Liver (tissue), 9 donors: ENCODE measurements around the gene ZFP69B. TPM values are rescaled to one million over a fixed set of nuclear protein-coding genes. Genes with fewer than 3 reads are reported as not detected.

ENCODE experiments used
- DNase-seq: peaks from one replicate; pipeline ENCODE4 v3.0.0-alpha.2; 2017; ENCODE audit warnings: low spot score
- H3K27ac ChIP-seq, 2 donors: one replicate each; pipeline ENCODE4 v1.7.0; 2013; ENCODE audit warnings: inconsistent platforms in 2 of 2, low read length in 2 of 2, control low read depth in 1 of 2, low read depth in 1 of 2, mild to moderate bottlenecking in 1 of 2
- H3K27me3 ChIP-seq, 4 donors: one replicate each; pipeline versions ENCODE4 v1.6.1 to v1.7.0; 2013; ENCODE audit warnings: low read length in 3 of 4, inconsistent platforms in 1 of 4, mild to moderate bottlenecking in 1 of 4, moderate library complexity in 1 of 4; ENCODE audit not compliant: control insufficient read depth in 4 of 4, insufficient read depth in 4 of 4
- H3K36me3 ChIP-seq, 4 donors: one replicate each; pipeline versions ENCODE4 v1.6.1 to v1.7.0; 2013; ENCODE audit warnings: low read length in 3 of 4, mild to moderate bottlenecking in 3 of 4, low read depth in 1 of 4, moderate library complexity in 1 of 4; ENCODE audit not compliant: control insufficient read depth in 4 of 4, insufficient read depth in 3 of 4
- H3K4me1 ChIP-seq, 4 donors: one replicate each; pipeline versions ENCODE4 v1.6.1 to v1.7.0; 2013; ENCODE audit warnings: low read length in 3 of 4, mild to moderate bottlenecking in 3 of 4, moderate library complexity in 1 of 4; ENCODE audit not compliant: control insufficient read depth in 4 of 4, insufficient read depth in 4 of 4
- H3K4me3 ChIP-seq, 3 donors: one replicate each; pipeline versions ENCODE4 v1.6.1 to v1.7.0; 2013; ENCODE audit warnings: low read length in 3 of 3, control low read depth in 1 of 3, low read depth in 1 of 3, mild to moderate bottlenecking in 1 of 3
- H3K9ac ChIP-seq, 2 donors: one replicate each; pipeline ENCODE4 v1.7.0; 2013; ENCODE audit warnings: low read length in 2 of 2, mild to moderate bottlenecking in 2 of 2, moderate library complexity in 2 of 2, control low read depth in 1 of 2, low read depth in 1 of 2
- H3K9me3 ChIP-seq, 4 donors: one replicate each; pipeline versions ENCODE4 v1.6.1 to v1.7.0; 2013; ENCODE audit warnings: low read length in 3 of 4; ENCODE audit not compliant: control insufficient read depth in 4 of 4
- EGR1 ChIP-seq, 2 donors: IDR thresholded peaks; 2 replicates each; pipeline ENCODE4 v1.6.1; 2016 to 2018; ENCODE audit warnings: antibody characterized with exemption in 2 of 2, low read depth in 2 of 2
- REST ChIP-seq: IDR thresholded peaks from 2 replicates; pipeline ENCODE4 v1.6.1; 2016; ENCODE audit warnings: antibody characterized with exemption, mild to moderate bottlenecking
- YY1 ChIP-seq: IDR thresholded peaks from 2 replicates; pipeline ENCODE4 v1.6.1; 2016; ENCODE audit warnings: antibody characterized with exemption, mild to moderate bottlenecking
- WGBS: extraction: QIAGEN DNeasy Blood & Tissue Kit; methylation state at CpG from one replicate; pipeline ENCODE4 v1.1.7; 2013; 5-methylcytosine and 5-hydroxymethylcytosine counted together
- polyA plus RNA-seq, 2 donors: library from polyadenylated mRNA; stranded (reverse) in 1 of 2; unstranded in 1 of 2; fragments of 200-250 nt in 1 of 2; fragments of >200 nt in 1 of 2; fragmentation: Nextera tagmentation in 1 of 2; extraction: Ambion mirVana in 1 of 2; gene quantifications; one replicate each; pipeline versions ENCODE4 v1.2.1 to v1.2.3, GENCODE V29; 2013 to 2015
- total RNA-seq, 2 donors: library from RNA; depleted of rRNA; stranded (reverse); fragments of >200 nt; gene quantifications; one replicate each; pipeline ENCODE4 v1.2.3, GENCODE V29; 2014
- TF ChIP-seq, protein P1 (sequence below): IDR thresholded peaks from 2 replicates; pipeline ENCODE4 v1.6.1; 2016; ENCODE audit warnings: antibody characterized with exemption
- donor health status: healthy.
- donor health status: healthy.
- donor health status: healthy.
- donor health status: healthy.
- donor health status: healthy.

Gene ZFP69B
- under 1 TPM; 0.79 to 0.92 TPM for total RNA-seq
- polyA plus RNA-seq: under 1 TPM; 0.19 to 0.45 TPM

- peaks cover 0 to 15% (median 7%) of the 10 kb centered on the region in 4 donors for H3K4me1 ChIP-seq
- TF ChIP-seq EGR1 (IDR thresholded peaks at IDR 0.05; ENCODE audit: low read depth in 2 of 2): peak; percentile 70 to 92
- peak; percentile 56 for TF ChIP-seq YY1
- TF ChIP-seq REST: no peak
- H3K27ac ChIP-seq: peak within 1 kb of the TSS; percentile 40 to 75
- peak within 1 kb of the TSS; percentile 9 to 60 for H3K9ac ChIP-seq
- H3K36me3 ChIP-seq: no peaks in the 10 kb centered on the region
- under 1% methylated on average over 64 of the region's 64 CpGs for WGBS
- peak; percentile 90 for DNase-seq
- H3K9me3 ChIP-seq: peaks cover 2 to 15% (median 6%) of the 10 kb centered on the region in 4 donors
- H3K4me3 ChIP-seq: peak within 1 kb of the TSS; percentile 73 to 78 (median 74)
- no peaks in the 10 kb centered on the region for H3K27me3 ChIP-seq
These were observed at the start of gene ZFP69B for GRCh38 chr1:40449684-40450494. Gene ZFP69B (plus strand): TSS chr1:40450476. CDS start chr1:40450962, 486 bp downstream.

DNA sequence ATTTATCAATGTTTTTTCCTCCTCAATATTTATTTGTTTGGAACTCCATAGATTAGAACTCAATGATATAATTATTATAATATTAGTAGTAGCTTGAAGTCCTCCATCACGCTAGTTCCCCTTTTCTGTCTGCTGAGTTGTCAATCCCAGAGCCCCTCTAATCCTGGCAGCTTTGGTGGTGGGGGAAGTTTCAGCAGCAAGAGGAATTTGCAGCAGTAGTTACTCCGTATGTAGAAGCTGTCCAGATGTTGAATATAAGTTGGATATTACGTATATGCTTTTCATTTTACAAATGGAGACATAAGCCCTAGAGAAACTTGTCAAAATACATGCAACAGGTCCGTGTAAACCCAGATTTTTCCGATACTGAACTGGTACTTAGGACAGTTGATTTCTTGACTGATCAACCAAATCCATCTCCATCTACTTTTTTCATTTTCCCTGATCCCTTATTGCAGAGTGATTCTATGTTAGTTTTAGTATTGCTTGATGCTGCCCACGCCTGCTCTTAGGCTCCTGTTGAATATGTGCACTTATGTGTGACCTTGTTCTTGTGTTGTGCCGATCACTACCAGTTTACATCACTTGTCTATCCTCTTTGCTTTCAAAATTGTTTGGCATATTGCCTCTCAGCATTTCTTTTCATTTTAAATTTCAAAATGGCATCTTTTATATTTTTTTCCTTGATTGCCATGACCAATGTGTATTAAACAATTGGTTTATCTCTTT lies 48.6 kb upstream of the ZFP69B start:
- WGBS: 88% methylated on average over 7 of the region's 7 CpGs
- Histone ChIP-seq H3K9me3 (no peaks in the 10 kb centered on the region), H3K4me3 (no peak overlapping the region), H3K36me3 (no peaks in the 10 kb centered on the region), H3K27ac (no peak overlapping the region), H3K9ac (no peak overlapping the region), H3K27me3 (no peaks in the 10 kb centered on the region), H3K4me1 (peaks cover 4 to 29% (median 19%) of the 10 kb centered on the region in 4 donors)
- TF ChIP-seq YY1: no peak
- TF ChIP-seq, protein P1, sequence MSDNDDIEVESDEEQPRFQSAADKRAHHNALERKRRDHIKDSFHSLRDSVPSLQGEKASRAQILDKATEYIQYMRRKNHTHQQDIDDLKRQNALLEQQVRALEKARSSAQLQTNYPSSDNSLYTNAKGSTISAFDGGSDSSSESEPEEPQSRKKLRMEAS: no peak
- TF ChIP-seq REST: no peak
- no peak for DNase-seq
